Activated T-helper 2 cell treated with anti-CD3 and anti-CD28 coated beads, Interferon-gamma antibody, Interleukin-2, Interleukin-4, amounts not matched to agents 10 μg/mL and 5 μg/mL and 100 μg/mL, durations not matched to agents 14 hours and 24 hours and 36 hours (primary cell): ENCODE data around the gene STAB1. TPM values are rescaled to one million over a fixed set of nuclear protein-coding genes. Genes with fewer than 3 reads are reported as not detected.

ENCODE experiments used
- DNase-seq: peaks from one replicate; pipeline ENCODE4 v3.0.0; 2021; ENCODE audit warnings: low spot score
- H3K27ac Mint-ChIP-seq: one replicate; pipeline ENCODE4 v1.8.0; 2021; ENCODE audit warnings: mixed read lengths
- H3K27me3 Mint-ChIP-seq: one replicate; pipeline ENCODE4 v1.8.0; 2021; ENCODE audit warnings: low read depth, mixed read lengths
- H3K36me3 Mint-ChIP-seq: one replicate; pipeline ENCODE4 v1.8.0; 2021; ENCODE audit warnings: low read depth, mixed read lengths
- H3K4me1 Mint-ChIP-seq: one replicate; pipeline ENCODE4 v1.8.0; 2021; ENCODE audit warnings: low read depth, mixed read lengths
- H3K4me3 Mint-ChIP-seq: one replicate; pipeline ENCODE4 v1.8.0; 2021; ENCODE audit warnings: low read depth, mild to moderate bottlenecking, moderate library complexity, mixed read lengths
- H3K9me3 Mint-ChIP-seq: one replicate; pipeline ENCODE4 v1.8.0; 2021; ENCODE audit warnings: mixed read lengths
- intact Hi-C: fragments of 100-400 bp; cut with micrococcal nuclease; formaldehyde crosslinking; loops from one replicate; pipeline ENCODE4 v1.15.1; 2023
- total RNA-seq: library from RNA; stranded (reverse); gene quantifications from 2 replicates; pipeline ENCODE4 v1.2.3, GENCODE V29; 2022

STAB1 gene
- total RNA-seq, 1 donor from 2014 or later = 0.07 TPM

- intact Hi-C loops = no loop called here
- H3K9me3 Mint-ChIP-seq = no peaks in the 10 kb centered on the region
- no peaks in the 10 kb centered on the region for H3K27me3 Mint-ChIP-seq
- H3K36me3 Mint-ChIP-seq = peaks cover 41% of the 10 kb centered on the region
- H3K4me3 Mint-ChIP-seq = no peak overlapping the region
- H3K27ac Mint-ChIP-seq = no peak overlapping the region
- no peak for DNase-seq
- peaks cover 2% of the 10 kb centered on the region for H3K4me1 Mint-ChIP-seq
These were observed 26.1 kb upstream of the STAB1 start for GRCh38 chr3:52469001-52469400.

DNA sequence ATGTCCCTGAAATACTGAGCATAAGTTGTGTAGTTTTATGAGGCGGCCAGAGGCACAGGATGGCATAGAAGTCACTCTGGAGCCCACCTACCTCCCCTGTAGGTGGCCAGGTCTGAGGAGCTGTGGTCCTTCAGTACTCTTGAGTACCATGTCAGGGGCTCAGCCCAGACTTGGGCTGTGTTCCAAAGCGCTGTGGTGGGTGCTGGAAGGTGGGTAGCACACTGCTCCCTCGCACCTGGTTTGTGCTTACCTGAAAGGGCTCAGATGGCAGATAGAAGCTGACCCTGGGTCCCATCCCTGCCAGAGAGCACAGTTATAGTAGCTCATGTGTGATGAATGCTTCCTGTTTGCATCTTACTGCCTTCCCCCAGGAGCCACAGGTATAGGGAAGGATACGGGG lies 24.2 kb upstream of the STAB1 start:
- H3K4me3 Mint-ChIP-seq = no peak overlapping the region
- H3K27ac Mint-ChIP-seq = no peak overlapping the region
- H3K27me3 Mint-ChIP-seq = no peaks in the 10 kb centered on the region
- intact Hi-C loops = no loop called here
- no peaks in the 10 kb centered on the region for H3K4me1 Mint-ChIP-seq
- DNase-seq = no peak
- no peaks in the 10 kb centered on the region for H3K9me3 Mint-ChIP-seq
- H3K36me3 Mint-ChIP-seq = peaks cover 50% of the 10 kb centered on the region

GRCh38 chr3:52471371-52472238 lies 23.5 kb upstream of the STAB1 start:
- Mint-ChIP-seq H3K36me3 (peaks cover 53% of the 10 kb centered on the region), H3K4me1 (no peaks in the 10 kb centered on the region), H3K4me3 (no peak overlapping the region), H3K27ac (no peak overlapping the region), H3K27me3 (no peaks in the 10 kb centered on the region), H3K9me3 (no peaks in the 10 kb centered on the region)
- intact Hi-C loops = no loop called here
- no peak for DNase-seq

GRCh38 chr3:52472239-52473000 lies 22.7 kb upstream of the STAB1 start:
- Mint-ChIP-seq H3K27me3 (no peaks in the 10 kb centered on the region), H3K27ac (no peak overlapping the region), H3K36me3 (peaks cover 58% of the 10 kb centered on the region), H3K4me1 (no peaks in the 10 kb centered on the region), H3K4me3 (no peak overlapping the region), H3K9me3 (no peaks in the 10 kb centered on the region)
- intact Hi-C loops = no loop called here
- no peak for DNase-seq

DNA sequence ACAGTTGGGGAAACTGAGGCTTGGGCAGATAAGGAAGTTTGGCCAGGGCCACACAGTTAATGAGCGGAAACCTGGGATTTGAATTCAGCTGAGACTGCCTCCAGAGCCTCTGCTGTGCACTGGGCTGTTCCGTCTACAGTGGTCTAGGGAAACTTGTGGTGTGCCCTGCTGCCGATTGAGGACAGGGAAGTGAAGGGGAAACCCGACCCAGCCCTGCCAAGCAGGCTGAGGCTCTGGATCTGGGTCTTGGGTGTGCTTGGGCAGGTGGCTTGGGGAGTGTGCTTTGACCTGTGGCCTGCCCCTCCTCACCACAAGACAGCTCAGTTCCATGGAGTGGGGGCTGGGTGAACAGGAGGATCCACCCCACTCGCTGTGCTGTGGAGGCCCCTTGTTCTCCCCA lies 22.1 kb upstream of the STAB1 start:
- Mint-ChIP-seq H3K36me3 (peaks cover 62% of the 10 kb centered on the region), H3K9me3 (no peaks in the 10 kb centered on the region)

DNA sequence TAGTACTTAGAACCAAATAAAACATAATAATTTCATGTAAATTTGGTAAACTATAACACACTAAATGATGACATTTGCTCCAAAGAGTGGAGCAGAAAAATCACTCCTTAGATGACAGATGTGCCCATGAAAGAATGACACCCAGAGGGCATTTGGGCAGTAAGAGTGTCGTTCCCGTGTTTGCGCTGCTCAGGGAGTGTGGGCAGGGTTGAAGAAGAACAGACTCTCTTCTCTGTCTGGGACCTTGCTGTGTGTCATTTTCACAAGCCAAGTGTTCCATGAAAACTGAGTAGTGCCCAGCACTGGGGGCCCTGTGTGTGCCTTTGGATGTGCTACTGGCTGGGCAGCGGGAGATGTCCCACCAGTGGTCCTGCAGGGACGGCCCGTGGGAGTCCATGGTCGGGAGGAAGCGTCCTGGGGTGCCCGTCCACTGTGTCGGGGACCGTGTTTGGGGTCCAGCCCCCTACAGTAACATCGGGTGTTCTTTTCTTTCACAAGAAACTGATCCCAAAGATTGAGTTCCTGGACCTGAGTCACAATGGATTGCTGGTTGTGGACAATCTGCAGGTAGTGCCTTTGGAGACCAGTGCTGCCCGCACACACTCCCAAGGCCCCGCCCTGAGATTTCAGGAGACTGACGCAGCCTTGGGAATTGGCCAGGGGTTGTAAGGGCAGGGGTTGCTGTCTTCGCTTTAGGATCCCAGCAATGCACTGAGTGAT lies 17.9 kb upstream of the STAB1 start:
- intact Hi-C loops = no loop called here
- Mint-ChIP-seq H3K4me3 (no peak overlapping the region), H3K4me1 (no peaks in the 10 kb centered on the region), H3K27ac (no peak overlapping the region), H3K27me3 (no peaks in the 10 kb centered on the region), H3K36me3 (peaks cover 70% of the 10 kb centered on the region), H3K9me3 (no peaks in the 10 kb centered on the region)
- no peak for DNase-seq

More for the DNA sequence above, 22.1 kb upstream of the STAB1 start:
- no peaks in the 10 kb centered on the region for H3K27me3 Mint-ChIP-seq
- H3K27ac Mint-ChIP-seq = no peak overlapping the region
- no peak overlapping the region for H3K4me3 Mint-ChIP-seq
- intact Hi-C loops = no loop called here
- H3K4me1 Mint-ChIP-seq = no peaks in the 10 kb centered on the region
- DNase-seq = no peak

DNA sequence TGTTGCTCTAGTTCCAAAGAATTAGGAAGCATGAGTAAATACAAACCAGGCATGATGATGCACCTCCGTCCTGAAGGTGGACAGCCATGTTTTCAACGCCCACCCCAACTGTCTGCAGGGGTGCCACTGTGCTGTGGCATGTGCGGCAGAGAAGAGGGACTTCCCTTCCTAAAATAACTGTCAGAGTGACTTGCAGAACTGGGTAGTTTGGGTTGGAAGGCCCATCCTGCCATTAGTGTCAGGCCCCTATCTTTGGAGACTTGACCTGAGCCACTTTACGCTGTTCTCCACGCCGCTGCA lies 17.4 kb upstream of the STAB1 start:
- DNase-seq = no peak
- Mint-ChIP-seq H3K27ac (no peak overlapping the region), H3K4me1 (no peaks in the 10 kb centered on the region), H3K9me3 (no peaks in the 10 kb centered on the region), H3K4me3 (no peak overlapping the region), H3K36me3 (peaks cover 67% of the 10 kb centered on the region), H3K27me3 (no peaks in the 10 kb centered on the region)
- intact Hi-C loops = no loop called here

GRCh38 chr3:52479037-52479876 lies 15.9 kb upstream of the STAB1 start:
- intact Hi-C loops = no loop called here
- no peaks in the 10 kb centered on the region for H3K27me3 Mint-ChIP-seq
- no peaks in the 10 kb centered on the region for H3K9me3 Mint-ChIP-seq
- no peaks in the 10 kb centered on the region for H3K4me1 Mint-ChIP-seq
- peaks cover 57% of the 10 kb centered on the region for H3K36me3 Mint-ChIP-seq
- peak overlapping the region; percentile 58 for H3K27ac Mint-ChIP-seq
- H3K4me3 Mint-ChIP-seq = no peak overlapping the region
- DNase-seq = no peak

GRCh38 chr3:52479877-52480575 lies 15.1 kb upstream of the STAB1 start:
- DNase-seq = no peak
- Mint-ChIP-seq H3K4me1 (no peaks in the 10 kb centered on the region), H3K36me3 (peaks cover 53% of the 10 kb centered on the region), H3K27ac (no peak overlapping the region), H3K4me3 (no peak overlapping the region), H3K9me3 (no peaks in the 10 kb centered on the region), H3K27me3 (no peaks in the 10 kb centered on the region)
- intact Hi-C loops = no loop called here

GRCh38 chr3:52480768-52481715 lies 14.1 kb upstream of the STAB1 start:
- intact Hi-C loops = no loop called here
- DNase-seq = no peak
- no peaks in the 10 kb centered on the region for H3K27me3 Mint-ChIP-seq

DNA sequence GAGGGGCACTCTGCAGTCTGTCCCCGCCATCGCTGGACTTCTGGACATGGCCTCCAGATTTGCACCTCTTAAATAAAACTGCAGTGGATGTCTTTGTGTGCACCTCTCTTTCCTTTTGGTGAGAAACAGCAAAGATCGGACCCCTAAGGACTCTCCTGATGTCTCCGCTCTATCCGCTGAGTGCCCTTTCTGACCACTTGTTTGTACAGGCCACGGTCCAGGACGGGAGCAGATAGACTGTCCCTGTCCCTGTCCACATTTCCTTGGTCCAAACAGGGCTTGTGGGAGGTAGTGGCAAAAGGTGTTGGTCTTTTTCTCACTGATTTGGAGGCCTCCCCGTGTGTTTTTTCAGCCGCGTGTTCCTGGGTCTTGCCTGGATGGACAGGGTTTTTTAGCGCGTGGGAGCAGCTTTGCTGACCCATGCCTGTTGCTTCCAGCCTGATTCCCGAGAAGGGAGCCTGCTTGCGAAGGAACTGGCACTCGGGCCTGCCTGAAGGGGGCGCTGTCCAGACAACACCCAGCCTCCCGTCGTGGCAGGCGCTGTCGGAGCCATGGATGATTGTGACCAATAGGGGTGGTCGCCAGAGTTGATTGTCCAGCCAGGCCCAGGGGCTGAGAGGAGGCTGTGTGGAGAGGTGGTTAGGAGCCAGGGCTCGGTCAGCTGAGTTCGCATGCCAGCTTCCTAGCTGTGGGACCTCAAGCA lies 13.2 kb upstream of the STAB1 start:
- DNase-seq = no peak
- H3K36me3 Mint-ChIP-seq = peaks cover 44% of the 10 kb centered on the region
- H3K9me3 Mint-ChIP-seq = no peaks in the 10 kb centered on the region
- no peak overlapping the region for H3K27ac Mint-ChIP-seq
- H3K4me3 Mint-ChIP-seq = no peak overlapping the region
- intact Hi-C loops = no loop called here
- no peaks in the 10 kb centered on the region for H3K27me3 Mint-ChIP-seq
- H3K4me1 Mint-ChIP-seq = no peaks in the 10 kb centered on the region

More at GRCh38 chr3:52480768-52481715, 14.1 kb upstream of the STAB1 start:
- Mint-ChIP-seq H3K4me3 (no peak overlapping the region), H3K4me1 (no peaks in the 10 kb centered on the region), H3K36me3 (peaks cover 49% of the 10 kb centered on the region), H3K9me3 (no peaks in the 10 kb centered on the region), H3K27ac (no peak overlapping the region)
